Measurements from ENCODE around the gene GPR68. TPM values are rescaled to one million over a fixed set of nuclear protein-coding genes. Genes with fewer than 3 reads are reported as not detected.
"Not testable (repeated sequence)": the region's sequence is repeated elsewhere in the genome, so short reads cannot be mapped to it uniquely, and the experiment has no call there.

Gene GPR68
- total RNA-seq, 1 donor from 2014 or later, result 0.41 TPM

DNA sequence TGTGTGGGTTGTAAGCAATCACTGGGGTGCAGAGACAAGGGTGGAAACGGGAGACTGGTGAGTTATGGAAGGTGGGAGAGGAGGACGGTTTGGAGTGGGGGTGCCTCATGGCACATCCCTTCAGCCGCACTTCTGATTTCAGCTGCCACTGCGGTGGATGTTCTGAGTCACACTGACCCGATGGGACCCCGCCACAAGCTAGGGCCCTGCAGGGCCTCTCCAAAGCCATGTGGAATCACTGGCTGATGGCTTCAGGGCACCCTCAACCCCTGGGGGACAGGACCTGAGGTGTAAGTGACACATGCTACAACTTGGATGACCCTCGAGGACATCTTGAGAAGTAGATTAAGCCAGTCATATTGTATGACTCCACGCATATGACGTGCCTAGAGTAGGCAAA is 53.7 kb downstream of the GPR68 start:
- intact Hi-C loops (cut with micrococcal nuclease), result no loop called here
- H3K9me3 ChIP-seq (replicated peaks), result no peaks in the 10 kb centered on the region
- H3K4me1 ChIP-seq, result peaks cover 11% of the 10 kb centered on the region
- no peak overlapping the region for H3K4me3 ChIP-seq
- H3K27me3 ChIP-seq (ENCODE audit: low read depth), result no peaks in the 10 kb centered on the region
- no peak overlapping the region for H3K27ac ChIP-seq (replicated peaks)
- peaks cover 88% of the 10 kb centered on the region for H3K36me3 ChIP-seq
- DNase-seq, result no peak
- TF ChIP-seq, protein P1, sequence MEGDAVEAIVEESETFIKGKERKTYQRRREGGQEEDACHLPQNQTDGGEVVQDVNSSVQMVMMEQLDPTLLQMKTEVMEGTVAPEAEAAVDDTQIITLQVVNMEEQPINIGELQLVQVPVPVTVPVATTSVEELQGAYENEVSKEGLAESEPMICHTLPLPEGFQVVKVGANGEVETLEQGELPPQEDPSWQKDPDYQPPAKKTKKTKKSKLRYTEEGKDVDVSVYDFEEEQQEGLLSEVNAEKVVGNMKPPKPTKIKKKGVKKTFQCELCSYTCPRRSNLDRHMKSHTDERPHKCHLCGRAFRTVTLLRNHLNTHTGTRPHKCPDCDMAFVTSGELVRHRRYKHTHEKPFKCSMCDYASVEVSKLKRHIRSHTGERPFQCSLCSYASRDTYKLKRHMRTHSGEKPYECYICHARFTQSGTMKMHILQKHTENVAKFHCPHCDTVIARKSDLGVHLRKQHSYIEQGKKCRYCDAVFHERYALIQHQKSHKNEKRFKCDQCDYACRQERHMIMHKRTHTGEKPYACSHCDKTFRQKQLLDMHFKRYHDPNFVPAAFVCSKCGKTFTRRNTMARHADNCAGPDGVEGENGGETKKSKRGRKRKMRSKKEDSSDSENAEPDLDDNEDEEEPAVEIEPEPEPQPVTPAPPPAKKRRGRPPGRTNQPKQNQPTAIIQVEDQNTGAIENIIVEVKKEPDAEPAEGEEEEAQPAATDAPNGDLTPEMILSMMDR (IDR thresholded peaks at IDR 0.05; ENCODE audit: borderline replicate concordance), result no peak

DNA sequence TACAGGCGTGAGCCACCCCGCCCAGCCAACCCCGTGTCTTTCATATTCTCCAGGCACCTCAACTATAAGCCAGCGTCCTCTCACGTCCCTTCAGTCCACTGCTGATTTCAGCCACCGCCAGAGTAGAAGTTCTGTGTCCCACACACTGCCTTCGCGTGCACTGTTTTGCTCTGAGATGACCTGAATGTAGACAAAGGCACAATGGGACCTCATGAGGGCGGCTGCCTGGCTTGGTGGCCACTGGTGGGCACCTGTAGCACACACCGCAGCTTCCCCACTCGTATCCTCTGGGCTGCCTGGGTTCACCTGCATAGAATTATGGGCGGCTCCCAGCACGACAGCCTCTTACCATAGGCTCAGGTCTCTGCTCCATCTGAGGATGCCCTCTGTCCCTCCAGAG is 57.2 kb downstream of the GPR68 start:
- DNase-seq, result no peak
- Histone ChIP-seq H3K36me3 (peaks cover 96% of the 10 kb centered on the region), H3K9me3 (replicated peaks) (no peaks in the 10 kb centered on the region), H3K27me3 (ENCODE audit: low read depth) (no peaks in the 10 kb centered on the region), H3K4me3 (no peak overlapping the region), H3K27ac (replicated peaks) (no peak overlapping the region), H3K4me1 (no peaks in the 10 kb centered on the region)
- TF ChIP-seq, protein P1 (IDR thresholded peaks at IDR 0.05; ENCODE audit: borderline replicate concordance), result no peak
- intact Hi-C loops (cut with micrococcal nuclease), result no loop called here

DNA sequence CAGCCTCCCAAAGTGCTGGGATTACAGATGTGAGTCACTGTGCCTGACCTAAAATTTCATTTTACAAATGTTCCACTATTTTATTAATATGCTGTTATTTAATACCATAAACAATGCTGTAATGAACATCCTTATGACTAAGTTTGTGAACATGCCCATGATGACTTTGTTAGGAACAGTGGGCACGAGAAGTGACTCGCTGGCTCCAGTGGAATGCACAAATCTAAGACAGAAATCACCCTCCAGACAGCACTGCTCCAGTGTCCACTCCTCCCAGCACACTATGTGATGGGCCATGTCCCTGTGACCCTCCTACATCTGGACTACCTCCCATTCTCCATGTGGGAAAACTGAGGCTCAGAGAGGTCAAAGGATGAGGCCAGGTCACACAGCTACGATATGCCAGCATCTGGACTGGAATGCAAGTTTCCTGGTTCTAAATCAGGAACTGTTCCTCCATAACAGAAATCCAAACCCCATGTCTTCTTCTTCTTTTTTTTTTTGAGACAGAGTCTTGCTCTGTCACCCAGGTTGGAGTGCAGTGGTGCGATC is 57.9 kb downstream of the GPR68 start:
- Histone ChIP-seq H3K27ac (replicated peaks) (no peak overlapping the region), H3K4me1 (no peaks in the 10 kb centered on the region), H3K9me3 (replicated peaks) (no peaks in the 10 kb centered on the region), H3K36me3 (peaks cover 96% of the 10 kb centered on the region), H3K4me3 (no peak overlapping the region), H3K27me3 (ENCODE audit: low read depth) (no peaks in the 10 kb centered on the region)
- intact Hi-C loops (cut with micrococcal nuclease), result no loop called here
- TF ChIP-seq, protein P1 (IDR thresholded peaks at IDR 0.05; ENCODE audit: borderline replicate concordance), result no peak
- no peak for DNase-seq

DNA sequence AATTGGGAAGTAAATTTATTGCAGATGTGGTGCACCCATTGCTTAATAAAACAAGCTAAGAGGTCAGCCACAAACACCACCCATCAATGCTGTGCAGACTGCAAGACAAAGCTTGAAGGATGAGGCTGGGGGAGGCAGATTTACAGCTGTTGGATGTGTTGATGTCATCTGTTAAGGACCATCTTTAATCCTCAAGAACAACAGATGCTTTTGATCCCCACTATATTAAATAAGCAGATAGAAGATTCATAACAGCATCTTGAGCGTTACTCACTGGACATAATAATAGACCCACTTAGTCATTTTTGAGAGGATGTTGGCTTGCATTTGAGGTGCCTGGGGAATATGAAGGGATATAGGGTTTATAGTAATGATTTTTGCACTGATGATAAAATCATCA is 58.8 kb downstream of the GPR68 start:
- intact Hi-C loops (cut with micrococcal nuclease), result no loop called here
- TF ChIP-seq, protein P1 (IDR thresholded peaks at IDR 0.05; ENCODE audit: borderline replicate concordance), result no peak
- no peaks in the 10 kb centered on the region for H3K4me1 ChIP-seq
- H3K27me3 ChIP-seq (ENCODE audit: low read depth), result no peaks in the 10 kb centered on the region
- no peaks in the 10 kb centered on the region for H3K9me3 ChIP-seq (replicated peaks)
- no peak overlapping the region for H3K4me3 ChIP-seq
- H3K36me3 ChIP-seq, result peaks cover 96% of the 10 kb centered on the region
- no peak for DNase-seq
- H3K27ac ChIP-seq (replicated peaks), result no peak overlapping the region

DNA sequence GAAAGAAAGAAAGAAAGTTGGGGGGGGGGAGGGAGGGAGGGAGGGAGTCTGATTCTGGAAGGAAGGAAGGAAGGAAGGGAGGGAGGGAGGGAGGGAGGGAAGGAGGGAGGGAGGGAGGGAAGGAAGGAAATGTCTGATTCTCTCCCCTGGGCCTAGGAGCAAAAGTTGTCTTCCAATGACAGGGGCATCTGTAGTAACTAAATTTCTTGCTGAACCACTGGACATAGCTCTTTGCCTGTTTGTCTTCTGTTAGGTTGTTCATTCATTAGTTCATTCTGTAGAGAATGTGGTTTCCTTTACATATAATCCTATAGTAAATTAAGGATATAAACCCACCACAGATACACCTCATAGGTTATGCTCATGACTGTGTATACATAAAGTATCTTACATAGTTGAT is 59.9 kb downstream of the GPR68 start:
- no peak overlapping the region for H3K27ac ChIP-seq (replicated peaks)
- no peak overlapping the region for H3K4me3 ChIP-seq
- no peaks in the 10 kb centered on the region for H3K4me1 ChIP-seq
- intact Hi-C loops (cut with micrococcal nuclease), result loop anchor here (5.0 kb wide), 1 partner anchor 103 kb away; no protein-coding TSS in a partner anchor
- H3K36me3 ChIP-seq, result peaks cover 98% of the 10 kb centered on the region
- no peaks in the 10 kb centered on the region for H3K27me3 ChIP-seq (ENCODE audit: low read depth)
- TF ChIP-seq, protein P1 (IDR thresholded peaks at IDR 0.05; ENCODE audit: borderline replicate concordance), result no peak
- no peak for DNase-seq
- no peaks in the 10 kb centered on the region for H3K9me3 ChIP-seq (replicated peaks)

DNA sequence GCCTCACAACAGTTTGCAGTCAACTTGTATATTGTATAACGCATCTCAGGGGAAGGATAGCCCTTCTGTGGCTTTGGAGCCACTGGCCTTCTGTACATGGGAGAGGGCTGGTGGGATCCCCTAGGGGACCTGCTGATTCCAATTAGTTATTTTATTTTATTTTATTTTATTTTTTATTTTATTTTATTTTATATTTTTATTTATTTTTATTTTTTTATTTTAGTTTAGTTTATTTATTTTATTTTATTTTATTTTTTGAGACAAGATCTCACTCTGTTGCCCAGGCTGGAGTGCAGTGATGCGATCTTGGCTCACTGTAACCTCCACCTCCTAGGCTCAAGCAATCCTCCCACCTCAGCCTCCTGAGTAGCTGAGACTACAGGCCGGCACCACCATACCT is 61.8 kb downstream of the GPR68 start:
- H3K9me3 ChIP-seq (replicated peaks); H3K4me3 ChIP-seq; H3K4me1 ChIP-seq; H3K27ac ChIP-seq (replicated peaks); H3K27me3 ChIP-seq (ENCODE audit: low read depth); DNase-seq: not testable (repeated sequence)
- peaks cover 98% of the 10 kb centered on the region for H3K36me3 ChIP-seq
- intact Hi-C loops (cut with micrococcal nuclease), result loop anchor here (5.0 kb wide), 1 partner anchor 105 kb away; no protein-coding TSS in a partner anchor

Other genes starting within 250 kb of the GPR68 start
- gene RPS6KA5, start 184.1 kb downstream of the GPR68 start, total RNA-seq, result 6.4 TPM
- 220 TPM for gene DGLUCY, start 130.6 kb downstream of the GPR68 start, total RNA-seq
- 2.8 TPM for gene CCDC88C, start 173.1 kb upstream of the GPR68 start, total RNA-seq

All from left ventricle myocardium inferior (tissue), 1 donor.